CD14-positive monocyte (primary cell): Measurements from ENCODE around the gene DDX17. TPM values are rescaled to one million over a fixed set of nuclear protein-coding genes. Genes with fewer than 3 reads are reported as not detected.

ENCODE experiments used
- DNase-seq, 3 donors: peaks; one replicate each; pipeline ENCODE4 v3.0.0-alpha.2; 2011 to 2022
- H2AFZ ChIP-seq: 2 replicates; pipeline ENCODE4 v1.6.0; 2012; ENCODE audit warnings: mild to moderate bottlenecking, low read depth, low read length, inconsistent platforms; ENCODE audit not compliant: insufficient read depth, poor library complexity, severe bottlenecking
- H3K27ac ChIP-seq, 2 donors: 1 replicate in 1 of 2; 2 replicates in 1 of 2; pipeline ENCODE4 v1.5.1; 2012 to 2013; ENCODE audit warnings: low read length in 2 of 2, control low read depth in 1 of 2, inconsistent platforms in 1 of 2, low read depth in 1 of 2, mild to moderate bottlenecking in 1 of 2
- H3K27me3 ChIP-seq, 2 donors: one replicate each; pipeline versions ENCODE4 v1.6.0 to v1.6.1; 2011 to 2013; ENCODE audit warnings: low read length in 2 of 2; ENCODE audit not compliant: control insufficient read depth in 2 of 2, insufficient read depth in 2 of 2
- H3K36me3 ChIP-seq, 2 donors: replicated peaks in 1 of 2; 1 replicate in 1 of 2; 2 replicates in 1 of 2; pipeline versions ENCODE4 v1.5.1 to v1.6.1; 2012 to 2013; ENCODE audit warnings: low read length in 2 of 2, control low read depth in 1 of 2, inconsistent platforms in 1 of 2, mild to moderate bottlenecking in 1 of 2; ENCODE audit not compliant: insufficient read depth in 2 of 2, control insufficient read depth in 1 of 2
- H3K4me1 ChIP-seq, 2 donors: 1 replicate in 1 of 2; 2 replicates in 1 of 2; pipeline versions ENCODE4 v1.5.1 to v1.6.1; 2012 to 2013; ENCODE audit warnings: low read length in 2 of 2, control low read depth in 1 of 2, inconsistent platforms in 1 of 2, mild to moderate bottlenecking in 1 of 2, moderate library complexity in 1 of 2; ENCODE audit not compliant: insufficient read depth in 2 of 2, control insufficient read depth in 1 of 2
- H3K4me2 ChIP-seq: replicated peaks from 2 replicates; pipeline ENCODE3; 2012; ENCODE audit warnings: low read length, moderate library complexity, mild to moderate bottlenecking; ENCODE audit not compliant: poor library complexity, severe bottlenecking; ENCODE audit errors: extremely low read depth
- H3K4me3 ChIP-seq, 3 experiments: fragments of 200-600 bp in 1 of 3; sonication (generic) in 1 of 3; replicated peaks in 1 of 3; 1 replicate in 2 of 3; 2 replicates in 1 of 3; pipeline ENCODE4 v1.5.1; 2011 to 2013; ENCODE audit warnings: low read length in 3 of 3, mild to moderate bottlenecking in 3 of 3, control low read depth in 2 of 3, low read depth in 2 of 3, inconsistent platforms in 1 of 3, moderate library complexity in 1 of 3
- H3K79me2 ChIP-seq: 2 replicates; pipeline ENCODE4 v1.6.0; 2012; ENCODE audit warnings: mild to moderate bottlenecking, control low read depth, inconsistent platforms, low read length, moderate library complexity; ENCODE audit not compliant: insufficient read depth
- H3K9ac ChIP-seq: 2 replicates; pipeline ENCODE4 v1.6.0; 2017; ENCODE audit warnings: low read length, mild to moderate bottlenecking; ENCODE audit not compliant: insufficient read depth, poor library complexity, severe bottlenecking
- H3K9me3 ChIP-seq, 2 donors: replicated peaks in 1 of 2; 1 replicate in 1 of 2; 2 replicates in 1 of 2; pipeline versions ENCODE4 v1.5.1 to v1.6.1; 2012 to 2013; ENCODE audit warnings: low read length in 2 of 2, control low read depth in 1 of 2; ENCODE audit not compliant: control insufficient read depth in 1 of 2, insufficient read depth in 1 of 2
- H4K20me1 ChIP-seq: 2 replicates; pipeline ENCODE4 v1.6.0; 2012; ENCODE audit warnings: mild to moderate bottlenecking, low read length, control low read depth, moderate library complexity; ENCODE audit not compliant: insufficient read depth
- H3K27ac Mint-ChIP-seq, 7 donors: one replicate each; pipeline ENCODE4 v1.8.0; 2020; ENCODE audit warnings: mild to moderate bottlenecking in 7 of 7, mixed read lengths in 7 of 7, moderate library complexity in 6 of 7, inconsistent platforms in 2 of 7
- H3K27me3 Mint-ChIP-seq, 3 donors: one replicate each; pipeline ENCODE4 v1.8.0; 2021 to 2022; ENCODE audit warnings: low read depth in 3 of 3, mild to moderate bottlenecking in 3 of 3, mixed read lengths in 3 of 3, moderate library complexity in 3 of 3, inconsistent platforms in 1 of 3
- H3K36me3 Mint-ChIP-seq, 2 donors: one replicate each; pipeline ENCODE4 v1.8.0; 2020; ENCODE audit warnings: mixed read lengths in 2 of 2, inconsistent platforms in 1 of 2, mild to moderate bottlenecking in 1 of 2
- H3K4me1 Mint-ChIP-seq: one replicate; pipeline ENCODE4 v1.8.0; 2020; ENCODE audit warnings: mild to moderate bottlenecking, mixed read lengths
- H3K4me3 Mint-ChIP-seq, 2 donors: one replicate each; pipeline ENCODE4 v1.8.0; 2020; ENCODE audit warnings: mild to moderate bottlenecking in 2 of 2, mixed read lengths in 2 of 2, moderate library complexity in 1 of 2
- H3K9me3 Mint-ChIP-seq, 7 donors: one replicate each; pipeline ENCODE4 v1.8.0; 2020 to 2022; ENCODE audit warnings: mixed read lengths in 7 of 7, mild to moderate bottlenecking in 6 of 7, moderate library complexity in 6 of 7, inconsistent platforms in 2 of 7
- CTCF ChIP-seq: fragments of 200-600 bp; IDR thresholded peaks from one replicate; pipeline ENCODE4 v1.8.0; 2022; ENCODE audit warnings: antibody characterized with exemption, mild to moderate bottlenecking
- WGBS: methylation state at CpG from one replicate; pipeline ENCODE4 v1.1.5; 2013; ENCODE audit warnings: missing lambda C conversion rate; ENCODE audit not compliant: insufficient coverage; 5-methylcytosine and 5-hydroxymethylcytosine counted together
- intact Hi-C, 2 donors: fragments of 100-400 bp; cut with micrococcal nuclease; formaldehyde crosslinking; loops; one replicate each; pipeline versions ENCODE4 v1.15.0 to v1.15.1; 2023
- polyA plus RNA-seq, 3 donors: library from polyadenylated mRNA; depleted of rRNA in 1 of 3; unstranded in 2 of 3; stranded (reverse) in 1 of 3; fragments of 300-500 nt in 2 of 3; fragments of >200 nt in 1 of 3; fragmentation: Illumina TruSeq in 2 of 3; gene quantifications; 1 replicate in 2 of 3; 2 replicates in 1 of 3; pipeline ENCODE4 v1.2.3, GENCODE V29; 2012 to 2021

DDX17 gene
- polyA plus RNA-seq, 3 donors = 31.4 to 434 (median 36.3) TPM

GRCh38 chr22:38437416-38437815 lies 68.7 kb downstream of the DDX17 start:
- H3K79me2 ChIP-seq = no peaks in the 10 kb centered on the region
- intact Hi-C loops = no loop called here
- H3K36me3 ChIP-seq = no peaks in the 10 kb centered on the region
- H3K9me3 ChIP-seq = no peaks in the 10 kb centered on the region
- Mint-ChIP-seq H3K4me1 (no peaks in the 10 kb centered on the region), H3K4me3 (no peak overlapping the region), H3K9me3 (peaks cover 0 to 2% (median 0%) of the 10 kb centered on the region in 7 donors), H3K36me3 (no peaks in the 10 kb centered on the region), H3K27ac (no peak overlapping the region), H3K27me3 (peaks cover 19 to 34% (median 34%) of the 10 kb centered on the region in 3 donors)
- H2AFZ ChIP-seq = no peak overlapping the region
- H3K4me2 ChIP-seq = no peak overlapping the region
- peaks cover 0 to 2% of the 10 kb centered on the region in 2 donors for H3K27me3 ChIP-seq
- no peak overlapping the region for H3K9ac ChIP-seq
- 98% methylated on average over 9 of the region's 9 CpGs for whole genome bisulfite sequencing
- no peak overlapping the region for H3K4me3 ChIP-seq
- H4K20me1 ChIP-seq = no peaks in the 10 kb centered on the region
- H3K27ac ChIP-seq = no peak overlapping the region
- H3K4me1 ChIP-seq = no peaks in the 10 kb centered on the region
- no peak for DNase-seq
- TF ChIP-seq CTCF = no peak

- no peak overlapping the region for H3K4me3 Mint-ChIP-seq
- Histone ChIP-seq H3K79me2 (no peaks in the 10 kb centered on the region), H3K27ac (no peak overlapping the region), H4K20me1 (no peaks in the 10 kb centered on the region), H3K4me3 (no peak overlapping the region), H3K4me2 (no peak overlapping the region), H3K36me3 (no peaks in the 10 kb centered on the region), H3K4me1 (no peaks in the 10 kb centered on the region), H3K9me3 (no peaks in the 10 kb centered on the region), H2AFZ (no peak overlapping the region), H3K27me3 (peaks cover 0 to 2% of the 10 kb centered on the region in 2 donors), H3K9ac (no peak overlapping the region)
- no peak overlapping the region for H3K27ac Mint-ChIP-seq
- peaks cover 19 to 32% (median 30%) of the 10 kb centered on the region in 3 donors for H3K27me3 Mint-ChIP-seq
- peaks cover 0 to 2% (median 0%) of the 10 kb centered on the region in 7 donors for H3K9me3 Mint-ChIP-seq
- no peaks in the 10 kb centered on the region for H3K36me3 Mint-ChIP-seq
- TF ChIP-seq CTCF = no peak
- DNase-seq = no peak
- intact Hi-C loops = no loop called here
- 85% methylated on average over 10 of the region's 15 CpGs for WGBS
- no peaks in the 10 kb centered on the region for H3K4me1 Mint-ChIP-seq
Measured at GRCh38 chr22:38436629-38437395, 69.3 kb downstream of the DDX17 start.
